SHP77 (cell line): ENCODE measurements around the gene TGFBRAP1.

Experiments used
- DNase-seq, 2 experiments: peaks; one replicate each; lab custom pipeline; 2025; lab: John Stamatoyannopoulos, UW

The TGFBRAP1 gene

GRCh38 chr2:105315314-105315713, 14.2 kb downstream of the TGFBRAP1 start:
- no peak for DNase-seq

DNA sequence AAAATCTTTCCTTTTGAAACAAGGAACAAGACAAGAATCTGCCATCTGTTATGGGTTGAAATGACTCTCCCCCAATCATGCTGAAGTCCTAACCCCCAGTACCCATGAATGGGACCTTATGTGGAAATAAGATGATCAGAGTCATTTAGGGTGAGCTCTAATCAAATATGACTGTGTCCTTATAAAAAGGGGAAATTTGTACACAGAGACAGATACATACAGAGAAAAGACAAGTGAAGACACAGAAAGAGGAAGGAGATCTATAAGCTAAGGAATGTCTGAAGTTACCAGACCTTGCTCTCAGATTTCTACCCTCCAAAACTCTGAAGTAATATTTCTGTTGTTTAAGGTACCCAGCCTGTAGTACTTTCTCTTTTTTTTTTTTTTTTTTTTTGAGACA, 15.7 kb downstream of the TGFBRAP1 start:
- DNase-seq = no peak

DNA sequence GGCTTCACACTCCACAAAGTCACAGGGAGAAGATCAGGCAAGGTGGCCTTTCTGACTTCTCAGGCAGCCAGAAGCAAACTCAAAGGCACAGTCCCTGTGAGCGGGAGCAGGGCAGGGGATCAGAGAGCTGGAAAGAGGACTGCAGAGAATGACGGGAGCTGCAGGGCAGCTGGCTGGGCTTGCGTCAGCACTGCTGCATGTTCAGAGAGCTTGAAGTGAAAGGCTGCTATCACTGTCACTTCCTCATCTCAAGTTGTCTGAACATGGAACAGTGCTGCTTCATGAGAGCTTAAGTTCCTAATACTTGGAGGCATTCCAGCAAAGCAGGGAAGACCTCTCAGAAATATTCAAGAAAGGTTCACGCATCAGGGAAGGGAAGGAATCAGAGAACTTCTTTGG, 20.4 kb downstream of the TGFBRAP1 start:
- no peak for DNase-seq

- DNase-seq = no peak
Observed at GRCh38 chr2:105308382-105309146, 21.0 kb downstream of the TGFBRAP1 start.

DNA sequence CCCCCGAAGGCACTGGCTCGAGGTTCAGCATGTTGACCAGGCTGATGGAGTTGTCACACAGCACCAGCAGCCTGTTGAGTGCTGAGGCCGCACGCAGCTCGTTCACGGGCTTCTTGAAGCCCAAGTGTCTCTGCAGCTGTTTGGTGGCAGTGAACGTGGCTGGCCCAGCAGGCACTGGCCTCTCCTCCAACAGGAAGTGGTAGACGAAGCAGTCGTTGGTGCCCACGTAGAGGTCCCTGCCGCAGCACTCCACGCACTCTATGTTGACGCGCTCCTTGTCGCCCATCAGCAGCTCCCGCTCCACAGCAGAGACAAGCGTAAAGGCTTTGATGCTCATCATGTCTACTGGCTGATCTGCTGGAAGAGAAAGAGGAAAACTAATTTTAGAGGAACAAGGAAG, 21.6 kb downstream of the TGFBRAP1 start:
- DNase-seq = no peak

DNA sequence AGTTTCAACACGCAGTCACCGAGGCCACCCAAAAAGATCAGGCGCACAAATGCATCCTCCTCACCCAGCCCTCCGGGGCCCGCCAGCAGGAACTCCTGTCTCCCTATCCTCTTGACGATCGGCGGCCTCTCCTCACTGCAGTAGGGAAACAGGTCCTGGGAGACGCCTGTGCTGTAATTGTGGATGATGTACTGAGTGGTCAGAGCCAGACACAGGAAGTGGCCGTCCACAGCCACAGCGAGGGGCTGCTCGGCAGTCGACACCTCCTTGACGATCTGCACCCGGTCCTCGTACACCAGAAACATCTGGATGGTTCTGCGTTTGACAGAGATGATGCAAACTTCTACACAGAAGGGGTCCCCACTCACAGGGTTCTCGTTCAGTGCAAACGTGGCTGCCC, 22.0 kb downstream of the TGFBRAP1 start:
- no peak for DNase-seq

- DNase-seq = no peak
Observed at GRCh38 chr2:105307146-105307545, 22.4 kb downstream of the TGFBRAP1 start.

- no peak for DNase-seq
Observed at GRCh38 chr2:105301646-105302045, 27.9 kb downstream of the TGFBRAP1 start.

- DNase-seq = no peak
Observed at GRCh38 chr2:105299290-105299689, 30.2 kb downstream of the TGFBRAP1 start.

DNA sequence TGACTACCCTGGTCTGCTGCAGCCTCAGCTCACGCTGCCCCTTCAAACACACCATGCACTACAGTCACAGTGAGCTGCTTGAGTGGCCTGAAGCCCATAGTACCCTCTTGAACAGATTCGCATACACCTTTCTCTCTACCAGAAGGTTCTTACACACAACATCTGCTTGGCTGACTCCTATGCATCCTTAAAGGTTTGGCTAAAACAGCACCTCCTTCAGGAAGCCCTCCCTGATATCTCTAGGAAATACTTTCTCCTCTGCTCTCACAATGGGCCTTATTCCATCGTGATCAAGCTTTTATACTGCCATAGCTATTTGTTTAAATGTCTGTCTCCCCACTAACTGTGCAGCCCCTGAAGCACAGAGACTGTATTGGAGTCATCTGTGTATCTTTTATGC, 31.5 kb downstream of the TGFBRAP1 start:
- no peak for DNase-seq

DNA sequence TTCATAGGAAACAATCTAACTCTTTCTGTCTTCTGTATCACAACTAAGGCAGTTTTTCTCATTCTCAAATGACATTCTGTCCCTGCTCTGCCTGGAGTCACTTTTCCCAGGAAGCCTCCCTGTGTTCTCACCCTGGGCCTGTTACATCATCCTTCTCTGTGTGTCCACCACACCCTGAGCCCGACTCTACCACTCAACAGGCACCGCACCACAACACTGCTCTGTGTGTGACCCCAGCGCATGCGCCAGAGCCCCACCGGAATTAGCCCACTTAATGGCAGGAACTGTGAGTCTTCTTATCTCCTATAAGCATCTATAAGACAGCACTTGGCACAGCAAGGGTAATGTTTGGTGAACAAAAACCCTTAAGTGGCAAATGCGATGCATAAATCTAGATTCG, 32.3 kb downstream of the TGFBRAP1 start:
- no peak for DNase-seq

- DNase-seq = no peak
Observed at GRCh38 chr2:105296017-105296611, 33.4 kb downstream of the TGFBRAP1 start.

DNA sequence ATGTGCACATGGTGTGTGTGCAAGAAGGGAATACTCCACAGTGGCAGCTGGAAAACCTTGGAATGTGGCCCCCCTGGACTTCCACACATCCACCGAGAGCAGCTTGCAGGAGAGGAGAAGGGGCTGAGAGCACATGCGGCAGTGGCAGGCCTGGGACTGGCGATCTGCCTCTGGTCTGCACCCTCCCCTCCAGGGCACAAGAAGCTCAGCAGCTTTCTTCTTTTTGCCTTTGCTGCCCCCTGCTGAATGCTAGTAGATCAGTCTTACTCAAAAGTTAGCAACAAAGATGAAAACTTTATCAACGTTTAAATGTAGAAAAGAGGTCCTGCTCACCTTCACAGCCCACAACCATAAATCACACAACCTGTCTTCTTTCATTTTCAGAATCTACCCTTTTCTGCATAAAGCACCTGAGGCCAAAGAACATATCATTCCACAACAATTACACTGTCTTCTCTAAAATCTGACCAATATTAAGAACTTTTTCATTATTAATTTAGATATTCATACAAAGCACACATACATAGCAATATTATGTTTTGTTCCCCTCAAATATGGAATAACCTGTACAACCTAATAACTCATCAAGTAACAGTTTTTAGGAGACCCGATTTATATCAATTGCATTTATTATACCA, 34.6 kb downstream of the TGFBRAP1 start:
- DNase-seq = peak in 1 of 2 experiments; percentile 24

- DNase-seq = no peak
Observed at GRCh38 chr2:105294046-105294445, 35.5 kb downstream of the TGFBRAP1 start.

GRCh38 chr2:105291981-105292380, 37.6 kb downstream of the TGFBRAP1 start:
- no peak for DNase-seq

- DNase-seq = no peak
Observed at GRCh38 chr2:105290981-105291660, 38.4 kb downstream of the TGFBRAP1 start.

- no peak for DNase-seq
Observed at GRCh38 chr2:105288133-105288532, 41.4 kb downstream of the TGFBRAP1 start.

DNA sequence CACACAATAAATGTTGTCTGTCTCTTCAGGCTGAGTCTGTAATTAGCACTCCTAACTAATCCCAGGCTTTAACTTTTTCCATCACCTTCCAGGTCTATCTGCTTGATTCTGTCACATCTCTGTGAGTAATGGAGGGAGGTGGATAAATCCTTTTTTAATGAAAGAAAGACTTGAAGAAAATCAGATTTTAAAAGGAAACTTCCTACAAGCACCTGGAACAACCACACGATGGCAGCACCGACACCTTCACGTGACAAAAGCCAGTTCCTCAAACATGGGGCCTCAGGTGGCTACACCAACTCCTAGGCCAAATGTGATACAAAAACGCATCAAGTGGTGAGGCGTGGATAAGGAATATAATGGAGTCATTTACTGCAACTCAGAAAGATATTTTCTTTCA, 41.8 kb downstream of the TGFBRAP1 start:
- peak; percentile 22 to 24 for DNase-seq

- no peak for DNase-seq
Observed at GRCh38 chr2:105283532-105283931, 46.0 kb downstream of the TGFBRAP1 start.

GRCh38 chr2:105280281-105280680, 49.3 kb downstream of the TGFBRAP1 start:
- no peak for DNase-seq

- DNase-seq = no peak
Observed at GRCh38 chr2:105279126-105279525, 50.4 kb downstream of the TGFBRAP1 start.

- no peak for DNase-seq
Observed at GRCh38 chr2:105278654-105279053, 50.9 kb downstream of the TGFBRAP1 start.

DNA sequence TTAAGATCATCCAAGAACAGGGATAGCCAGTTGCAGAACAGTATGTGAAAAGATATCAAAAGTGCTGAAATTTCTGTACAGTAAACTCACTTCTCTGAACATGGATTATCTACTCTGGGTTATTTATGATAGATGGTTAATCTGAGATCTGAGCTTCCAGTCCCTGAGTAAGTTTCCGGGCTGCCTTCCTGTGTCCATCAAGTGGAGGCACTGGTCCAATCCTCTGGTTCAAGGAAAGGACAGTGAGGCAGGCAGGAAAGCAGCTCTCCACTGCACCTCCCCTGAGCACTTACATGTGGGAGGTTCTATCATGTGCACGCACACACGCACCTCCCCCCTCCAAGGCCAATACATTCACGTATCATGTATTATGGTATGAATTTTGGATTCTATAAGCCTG, 55.5 kb downstream of the TGFBRAP1 start:
- no peak for DNase-seq
